HepG2 (cell line): ENCODE measurements around the gene HAP1. TPM values are rescaled to one million over a fixed set of nuclear protein-coding genes. Genes with fewer than 3 reads are reported as not detected.

Source experiments
- ARNTL ChIP-seq: sonication (generic); formaldehyde crosslinking; IDR thresholded peaks from 2 replicates; pipeline ENCODE4 v1.4.0; 2020; ENCODE audit warnings: mild to moderate bottlenecking, missing genetic modification reagents
- E2F2 ChIP-seq: sonication (generic); formaldehyde crosslinking; IDR thresholded peaks from 2 replicates; pipeline ENCODE4 v1.4.0; 2020; ENCODE audit warnings: missing genetic modification reagents, borderline replicate concordance
- HHEX ChIP-seq: IDR thresholded peaks from 2 replicates; pipeline ENCODE4 v1.6.1; 2016; ENCODE audit warnings: control low read depth
- KLF9 ChIP-seq: IDR thresholded peaks from 2 replicates; pipeline ENCODE4 v1.6.1; 2016; ENCODE audit warnings: low read depth
- STAT5B ChIP-seq: sonication (generic); formaldehyde crosslinking; IDR thresholded peaks from 2 replicates; pipeline ENCODE4 v1.4.0; 2020; ENCODE audit warnings: missing genetic modification reagents
- TEAD2 ChIP-seq: sonication (generic); formaldehyde crosslinking; IDR thresholded peaks from 2 replicates; pipeline ENCODE4 v1.9.0; 2021; ENCODE audit warnings: missing genetic modification reagents
- THYN1 ChIP-seq: sonication (generic); formaldehyde crosslinking; IDR thresholded peaks from 2 replicates; pipeline ENCODE4 v1.8.1; 2023; ENCODE audit warnings: low read depth, mild to moderate bottlenecking, moderate library complexity, missing genetic modification reagents, borderline replicate concordance
- TRIM24 ChIP-seq: sonication (generic); formaldehyde crosslinking; IDR thresholded peaks from 2 replicates; pipeline ENCODE4 v1.8.0; 2022; ENCODE audit warnings: mild to moderate bottlenecking, missing genetic modification reagents
- ZBTB3 ChIP-seq: sonication (generic); formaldehyde crosslinking; IDR thresholded peaks from 2 replicates; pipeline ENCODE4 v1.4.0; 2020; ENCODE audit warnings: low read depth, mild to moderate bottlenecking, moderate library complexity, missing genetic modification reagents, borderline replicate concordance
- ZFP36L1 ChIP-seq: sonication (generic); formaldehyde crosslinking; IDR thresholded peaks from 2 replicates; pipeline ENCODE4 v1.8.0; 2022; ENCODE audit warnings: mild to moderate bottlenecking, missing genetic modification reagents, moderate library complexity
- ZFP90 ChIP-seq: sonication (generic); formaldehyde crosslinking; IDR thresholded peaks from 2 replicates; pipeline ENCODE4 v1.8.0; 2022; ENCODE audit warnings: missing genetic modification reagents, mild to moderate bottlenecking, inconsistent platforms, borderline replicate concordance
- ZMYM2 ChIP-seq: sonication (generic); formaldehyde crosslinking; IDR thresholded peaks from 2 replicates; pipeline ENCODE4 v1.8.0; 2022; ENCODE audit warnings: mild to moderate bottlenecking, missing genetic modification reagents
- ZNF230 ChIP-seq: sonication (generic); formaldehyde crosslinking; IDR thresholded peaks from 2 replicates; pipeline ENCODE4 v1.4.0; 2020; ENCODE audit warnings: mild to moderate bottlenecking, missing genetic modification reagents
- ZNF234 ChIP-seq: sonication (generic); formaldehyde crosslinking; conservative IDR thresholded peaks from 2 replicates; pipeline ENCODE4 v1.5.1; 2020; ENCODE audit warnings: mild to moderate bottlenecking, missing genetic modification reagents
- ZNF251 ChIP-seq: sonication (generic); formaldehyde crosslinking; IDR thresholded peaks from 2 replicates; pipeline ENCODE4 v1.9.0; 2021; ENCODE audit warnings: mild to moderate bottlenecking, missing genetic modification reagents
- ZNF329 ChIP-seq: sonication (generic); formaldehyde crosslinking; IDR thresholded peaks from 2 replicates; pipeline ENCODE4 v1.9.0; 2021; ENCODE audit warnings: low read depth, mild to moderate bottlenecking, missing genetic modification reagents
- ZNF709 ChIP-seq: sonication (generic); formaldehyde crosslinking; IDR thresholded peaks from 2 replicates; pipeline ENCODE4 v1.5.0; 2020; ENCODE audit warnings: mild to moderate bottlenecking, missing genetic modification reagents
- ZNF761 ChIP-seq: sonication (generic); formaldehyde crosslinking; conservative IDR thresholded peaks from 2 replicates; pipeline ENCODE4 v1.4.0; 2020; ENCODE audit warnings: mild to moderate bottlenecking, missing genetic modification reagents
- ZNF775 ChIP-seq: sonication (generic); formaldehyde crosslinking; IDR thresholded peaks from 2 replicates; pipeline ENCODE4 v1.4.0; 2020; ENCODE audit warnings: missing genetic modification reagents, mild to moderate bottlenecking, moderate library complexity, borderline replicate concordance
- ZNF891 ChIP-seq: sonication (generic); formaldehyde crosslinking; IDR thresholded peaks from 2 replicates; pipeline ENCODE4 v1.5.0; 2020; ENCODE audit warnings: mild to moderate bottlenecking, missing genetic modification reagents
- polyA plus RNA-seq, 8 experiments: library from polyadenylated mRNA; depleted of rRNA in 3 of 8; stranded (reverse) in 7 of 8; unstranded in 1 of 8; fragments of >200 nt; fragmentation: Illumina TruSeq in 4 of 8; extraction: Trizol in 4 of 8; gene quantifications; 2 replicates each; pipeline versions ENCODE4 v1.2.1 to v1.2.3, GENCODE V29; 2011 to 2016; ENCODE audit warnings: low read depth in 4 of 8, missing spikeins in 1 of 8, mixed read lengths in 1 of 8; ENCODE audit not compliant: insufficient read depth in 1 of 8
- total RNA-seq, 5 experiments: library from RNA; depleted of rRNA; stranded (reverse); fragments of >200 nt; fragmentation: Illumina TruSeq; extraction: Trizol; gene quantifications; 2 replicates each; pipeline ENCODE4 v1.2.3, GENCODE V29; 2016; ENCODE audit warnings: low read depth in 1 of 5
- TF ChIP-seq, protein P1 (sequence below): IDR thresholded peaks from 2 replicates; pipeline ENCODE4 v1.6.1; 2016; ENCODE audit warnings: missing compliant biosample characterization, missing genetic modification reagents, borderline replicate concordance
- TF ChIP-seq, protein P2 (sequence below): sonication (generic); formaldehyde crosslinking; IDR thresholded peaks from 2 replicates; pipeline ENCODE4 v1.5.0; 2020; ENCODE audit warnings: mild to moderate bottlenecking, missing genetic modification reagents, moderate library complexity
- TF ChIP-seq, protein P3 (sequence below): sonication (generic); formaldehyde crosslinking; conservative IDR thresholded peaks from 2 replicates; pipeline ENCODE4 v1.8.0; 2022; ENCODE audit warnings: low read depth, missing genetic modification reagents
- TF ChIP-seq, protein P4 (sequence below): sonication (generic); formaldehyde crosslinking; IDR thresholded peaks from 2 replicates; pipeline ENCODE4 v1.8.1; 2023; ENCODE audit warnings: mild to moderate bottlenecking, missing genetic modification reagents

HAP1 gene
- total and polyA plus RNA-seq, 2 of the 13 experiments (the other 11 are each of a cell fraction or from before 2014, with no cell fraction given), result 0.07 TPM

- TF ChIP-seq HHEX (no peak), ZFP36L1 (no peak), ZNF251 (CRISPR knock-in tag) (no peak), ARNTL (CRISPR knock-in tag) (no peak; the same call in 1 of the 2 replicates), TRIM24 (CRISPR knock-in tag) (no peak), ZMYM2 (CRISPR knock-in tag) (0 out of 2 replicates have a peak, but pooled peaks have one; percentile 0), ZNF775 (CRISPR knock-in tag) (no peak), STAT5B (no peak), TEAD2 (CRISPR knock-in tag) (peak; percentile 77; the same call in 1 of the 2 replicates), KLF9 (CRISPR knock-in tag) (peak; percentile 78; the same call in 1 of the 2 replicates), ZBTB3 (CRISPR knock-in tag) (no peak), E2F2 (CRISPR knock-in tag) (no peak), ZFP90 (no peak; the same call in 1 of the 2 replicates), ZNF230 (CRISPR knock-in tag) (no peak), ZNF891 (CRISPR knock-in tag) (no peak), ZNF761 (CRISPR knock-in tag) (0 out of 2 replicates have a peak, but pooled peaks have one; percentile 82), ZNF234 (CRISPR knock-in tag) (no peak), ZNF329 (no peak; the same call in 1 of the 2 replicates), THYN1 (CRISPR knock-in tag) (no peak), ZNF709 (CRISPR knock-in tag) (no peak)
- TF ChIP-seq, protein P1, sequence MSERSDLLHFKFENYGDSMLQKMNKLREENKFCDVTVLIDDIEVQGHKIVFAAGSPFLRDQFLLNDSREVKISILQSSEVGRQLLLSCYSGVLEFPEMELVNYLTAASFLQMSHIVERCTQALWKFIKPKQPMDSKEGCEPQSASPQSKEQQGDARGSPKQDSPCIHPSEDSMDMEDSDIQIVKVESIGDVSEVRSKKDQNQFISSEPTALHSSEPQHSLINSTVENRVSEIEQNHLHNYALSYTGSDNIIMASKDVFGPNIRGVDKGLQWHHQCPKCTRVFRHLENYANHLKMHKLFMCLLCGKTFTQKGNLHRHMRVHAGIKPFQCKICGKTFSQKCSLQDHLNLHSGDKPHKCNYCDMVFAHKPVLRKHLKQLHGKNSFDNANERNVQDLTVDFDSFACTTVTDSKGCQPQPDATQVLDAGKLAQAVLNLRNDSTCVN (CRISPR knock-in tag), result no peak
- TF ChIP-seq, protein P2, sequence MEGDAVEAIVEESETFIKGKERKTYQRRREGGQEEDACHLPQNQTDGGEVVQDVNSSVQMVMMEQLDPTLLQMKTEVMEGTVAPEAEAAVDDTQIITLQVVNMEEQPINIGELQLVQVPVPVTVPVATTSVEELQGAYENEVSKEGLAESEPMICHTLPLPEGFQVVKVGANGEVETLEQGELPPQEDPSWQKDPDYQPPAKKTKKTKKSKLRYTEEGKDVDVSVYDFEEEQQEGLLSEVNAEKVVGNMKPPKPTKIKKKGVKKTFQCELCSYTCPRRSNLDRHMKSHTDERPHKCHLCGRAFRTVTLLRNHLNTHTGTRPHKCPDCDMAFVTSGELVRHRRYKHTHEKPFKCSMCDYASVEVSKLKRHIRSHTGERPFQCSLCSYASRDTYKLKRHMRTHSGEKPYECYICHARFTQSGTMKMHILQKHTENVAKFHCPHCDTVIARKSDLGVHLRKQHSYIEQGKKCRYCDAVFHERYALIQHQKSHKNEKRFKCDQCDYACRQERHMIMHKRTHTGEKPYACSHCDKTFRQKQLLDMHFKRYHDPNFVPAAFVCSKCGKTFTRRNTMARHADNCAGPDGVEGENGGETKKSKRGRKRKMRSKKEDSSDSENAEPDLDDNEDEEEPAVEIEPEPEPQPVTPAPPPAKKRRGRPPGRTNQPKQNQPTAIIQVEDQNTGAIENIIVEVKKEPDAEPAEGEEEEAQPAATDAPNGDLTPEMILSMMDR (CRISPR knock-in tag), result peak; percentile 73
- TF ChIP-seq, protein P3, sequence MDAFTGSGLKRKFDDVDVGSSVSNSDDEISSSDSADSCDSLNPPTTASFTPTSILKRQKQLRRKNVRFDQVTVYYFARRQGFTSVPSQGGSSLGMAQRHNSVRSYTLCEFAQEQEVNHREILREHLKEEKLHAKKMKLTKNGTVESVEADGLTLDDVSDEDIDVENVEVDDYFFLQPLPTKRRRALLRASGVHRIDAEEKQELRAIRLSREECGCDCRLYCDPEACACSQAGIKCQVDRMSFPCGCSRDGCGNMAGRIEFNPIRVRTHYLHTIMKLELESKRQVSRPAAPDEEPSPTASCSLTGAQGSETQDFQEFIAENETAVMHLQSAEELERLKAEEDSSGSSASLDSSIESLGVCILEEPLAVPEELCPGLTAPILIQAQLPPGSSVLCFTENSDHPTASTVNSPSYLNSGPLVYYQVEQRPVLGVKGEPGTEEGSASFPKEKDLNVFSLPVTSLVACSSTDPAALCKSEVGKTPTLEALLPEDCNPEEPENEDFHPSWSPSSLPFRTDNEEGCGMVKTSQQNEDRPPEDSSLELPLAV, result no peak
- TF ChIP-seq, protein P4, sequence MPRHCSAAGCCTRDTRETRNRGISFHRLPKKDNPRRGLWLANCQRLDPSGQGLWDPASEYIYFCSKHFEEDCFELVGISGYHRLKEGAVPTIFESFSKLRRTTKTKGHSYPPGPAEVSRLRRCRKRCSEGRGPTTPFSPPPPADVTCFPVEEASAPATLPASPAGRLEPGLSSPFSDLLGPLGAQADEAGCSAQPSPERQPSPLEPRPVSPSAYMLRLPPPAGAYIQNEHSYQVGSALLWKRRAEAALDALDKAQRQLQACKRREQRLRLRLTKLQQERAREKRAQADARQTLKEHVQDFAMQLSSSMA, result no peak
Measured at GRCh38 chr17:41689497-41690299, 44.7 kb downstream of the HAP1 start (continued).
